Measurements from ENCODE around the gene TNFSF11. TPM values are rescaled to one million over a fixed set of nuclear protein-coding genes. Genes with fewer than 3 reads are reported as not detected.
A peak's percentile ranks its signal among the peaks of the same experiment; 100 is the strongest.

Gene TNFSF11
- polyA plus RNA-seq, 3 donors from 2014 or later, result 2.6 to 3.7 (median 2.7) TPM

DNA sequence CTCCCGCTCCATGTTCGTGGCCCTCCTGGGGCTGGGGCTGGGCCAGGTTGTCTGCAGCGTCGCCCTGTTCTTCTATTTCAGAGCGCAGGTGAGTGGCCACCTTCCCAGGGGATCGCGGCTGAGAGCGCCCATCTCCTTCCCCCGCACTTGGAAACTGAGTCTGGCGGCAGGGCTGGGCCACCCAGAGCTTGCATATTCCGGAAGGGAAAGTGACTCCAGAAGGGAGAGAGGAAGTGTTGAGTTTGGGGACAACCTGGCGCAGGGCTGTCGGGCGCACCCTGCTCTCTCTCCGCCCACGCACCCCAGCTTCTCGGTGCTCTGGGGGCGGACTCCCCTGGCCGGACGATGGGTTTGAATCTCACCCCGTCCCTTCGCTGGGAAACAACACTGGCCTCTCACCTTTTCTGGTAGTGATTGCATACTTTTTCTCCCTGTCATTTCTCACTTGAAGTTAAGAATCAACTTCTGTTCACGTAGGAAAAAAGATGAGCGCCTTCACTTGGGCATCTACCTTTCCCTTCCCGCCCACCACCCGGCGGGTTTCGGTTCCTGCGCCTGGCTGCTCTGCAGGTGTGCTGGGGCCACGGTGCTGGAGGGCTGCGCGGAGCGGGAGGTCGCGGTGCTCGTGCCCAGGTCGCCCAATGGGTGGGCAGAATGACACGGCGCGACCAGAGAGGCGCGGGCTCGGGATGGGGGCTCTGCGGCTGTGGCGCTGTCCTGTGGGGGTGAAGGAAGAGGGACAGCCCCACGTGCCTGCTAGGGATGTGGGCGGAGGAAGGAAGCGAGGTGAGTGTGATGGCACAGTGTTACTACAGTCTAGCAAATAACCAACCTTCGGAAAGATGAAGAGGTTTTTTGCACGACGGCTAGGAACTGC is 721 bp downstream of the TNFSF11 start:
- DNase-seq, result peak; percentile 44 to 63 (median 58)
- Mint-ChIP-seq H3K27ac (peak overlapping the region; percentile 52 to 81 (median 70)), H3K27me3 (ENCODE audit: low read depth in 3 of 3) (peaks cover 7 to 11% (median 10%) of the 10 kb centered on the region in 3 donors), H3K36me3 (no peaks in the 10 kb centered on the region), H3K4me1 (peaks cover 31 to 45% of the 10 kb centered on the region in 2 donors), H3K4me3 (peak overlapping the region; percentile 84 to 92 (median 89)), H3K9me3 (peaks cover 0 to 4% (median 0%) of the 10 kb centered on the region in 6 donors)

- H3K36me3 Mint-ChIP-seq, result no peaks in the 10 kb centered on the region
- no peak for DNase-seq
- H3K4me3 Mint-ChIP-seq, result peak overlapping the region; percentile 15 to 92 (median 49)
- H3K27me3 Mint-ChIP-seq (ENCODE audit: low read depth in 3 of 3), result peaks cover 7 to 11% (median 10%) of the 10 kb centered on the region in 3 donors
- H3K27ac Mint-ChIP-seq, result peak overlapping the region in 1 of 6 donors; percentile 8
- peaks cover 0 to 4% (median 0%) of the 10 kb centered on the region in 6 donors for H3K9me3 Mint-ChIP-seq
- H3K4me1 Mint-ChIP-seq, result peaks cover 41 to 58% of the 10 kb centered on the region in 2 donors
These were observed 2.0 kb downstream of the TNFSF11 start for GRCh38 chr13:42575938-42576337.

- H3K27me3 Mint-ChIP-seq (ENCODE audit: low read depth in 3 of 3), result peaks cover 9 to 14% (median 10%) of the 10 kb centered on the region in 3 donors
- H3K4me1 Mint-ChIP-seq, result peaks cover 51 to 72% of the 10 kb centered on the region in 2 donors
- DNase-seq, result peak in 1 of 3 donors; percentile 13
These were observed 3.6 kb downstream of the TNFSF11 start for GRCh38 chr13:42577538-42577937.

DNA sequence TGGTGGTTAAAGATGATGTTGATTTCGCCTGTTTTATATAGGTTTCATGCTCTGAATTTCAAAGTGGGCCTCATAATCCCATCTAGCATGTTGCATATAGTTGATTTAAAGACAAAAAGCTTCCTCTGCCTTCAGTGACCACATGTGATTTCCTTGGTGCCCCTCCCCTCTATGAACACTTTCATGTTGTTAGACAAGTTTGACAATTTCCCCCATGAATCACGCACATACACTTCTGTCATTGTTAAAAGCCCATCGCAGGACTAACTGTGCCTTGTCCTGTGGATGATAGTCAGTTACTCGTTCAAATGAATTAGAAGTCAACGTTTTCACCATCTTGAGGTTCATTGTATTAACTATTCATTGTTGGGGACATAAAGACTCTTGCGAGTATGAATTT is 6.7 kb downstream of the TNFSF11 start:
- DNase-seq, result peak; percentile 37 to 51 (median 47)
- H3K9me3 Mint-ChIP-seq, result no peaks in the 10 kb centered on the region
- peaks cover 3 to 7% (median 4%) of the 10 kb centered on the region in 3 donors for H3K27me3 Mint-ChIP-seq (ENCODE audit: low read depth in 3 of 3)
- H3K4me3 Mint-ChIP-seq, result peak overlapping the region; percentile 46 to 77 (median 68)
- peak overlapping the region; percentile 55 to 91 (median 66) for H3K27ac Mint-ChIP-seq
- H3K36me3 Mint-ChIP-seq, result no peaks in the 10 kb centered on the region
- peaks cover 33 to 59% of the 10 kb centered on the region in 2 donors for H3K4me1 Mint-ChIP-seq

More at GRCh38 chr13:42577538-42577937, 3.6 kb downstream of the TNFSF11 start:
- peak overlapping the region in 3 of 6 donors; percentile 1 to 77 (median 28) for H3K27ac Mint-ChIP-seq
- H3K36me3 Mint-ChIP-seq, result no peaks in the 10 kb centered on the region
- peak overlapping the region; percentile 6 to 60 (median 12) for H3K4me3 Mint-ChIP-seq
- H3K9me3 Mint-ChIP-seq, result peaks cover 0 to 4% (median 0%) of the 10 kb centered on the region in 6 donors

- peak; percentile 34 to 52 (median 49) for DNase-seq
- Mint-ChIP-seq H3K27me3 (ENCODE audit: low read depth in 3 of 3) (peaks cover 3 to 9% (median 4%) of the 10 kb centered on the region in 3 donors), H3K9me3 (no peaks in the 10 kb centered on the region), H3K4me3 (peak overlapping the region; percentile 44 to 77 (median 63)), H3K4me1 (peaks cover 27 to 51% of the 10 kb centered on the region in 2 donors), H3K36me3 (no peaks in the 10 kb centered on the region), H3K27ac (peak overlapping the region; percentile 55 to 91 (median 72))
These were observed 7.5 kb downstream of the TNFSF11 start for GRCh38 chr13:42581427-42581826.

DNA sequence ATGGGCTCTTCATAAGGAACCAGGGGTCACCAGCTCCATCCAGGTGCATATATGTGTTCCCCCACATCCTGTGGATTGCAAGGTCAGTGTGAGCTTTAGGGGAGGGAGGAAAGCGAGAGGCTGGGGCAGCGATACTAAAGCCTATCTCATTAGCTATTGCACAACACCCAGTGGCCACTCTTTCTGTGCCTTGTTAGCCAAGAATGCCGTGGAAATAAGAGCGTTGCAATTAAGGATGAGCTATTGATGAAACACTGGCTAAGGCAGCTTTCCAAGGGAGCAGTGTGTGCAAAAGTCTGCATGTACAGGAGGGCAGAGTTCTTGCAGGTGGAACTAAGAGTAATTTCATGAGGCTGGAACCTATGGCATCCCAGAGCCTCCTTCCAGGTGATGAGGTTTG is 17.6 kb downstream of the TNFSF11 start:
- Mint-ChIP-seq H3K36me3 (peaks cover 0 to 16% (median 0%) of the 10 kb centered on the region in 3 donors), H3K9me3 (no peaks in the 10 kb centered on the region), H3K27ac (peak overlapping the region in 1 of 6 donors; percentile 19), H3K4me3 (no peak overlapping the region), H3K27me3 (ENCODE audit: low read depth in 3 of 3) (peaks cover 0 to 7% (median 4%) of the 10 kb centered on the region in 3 donors), H3K4me1 (peaks cover 3 to 13% of the 10 kb centered on the region in 2 donors)
- no peak for DNase-seq

DNA sequence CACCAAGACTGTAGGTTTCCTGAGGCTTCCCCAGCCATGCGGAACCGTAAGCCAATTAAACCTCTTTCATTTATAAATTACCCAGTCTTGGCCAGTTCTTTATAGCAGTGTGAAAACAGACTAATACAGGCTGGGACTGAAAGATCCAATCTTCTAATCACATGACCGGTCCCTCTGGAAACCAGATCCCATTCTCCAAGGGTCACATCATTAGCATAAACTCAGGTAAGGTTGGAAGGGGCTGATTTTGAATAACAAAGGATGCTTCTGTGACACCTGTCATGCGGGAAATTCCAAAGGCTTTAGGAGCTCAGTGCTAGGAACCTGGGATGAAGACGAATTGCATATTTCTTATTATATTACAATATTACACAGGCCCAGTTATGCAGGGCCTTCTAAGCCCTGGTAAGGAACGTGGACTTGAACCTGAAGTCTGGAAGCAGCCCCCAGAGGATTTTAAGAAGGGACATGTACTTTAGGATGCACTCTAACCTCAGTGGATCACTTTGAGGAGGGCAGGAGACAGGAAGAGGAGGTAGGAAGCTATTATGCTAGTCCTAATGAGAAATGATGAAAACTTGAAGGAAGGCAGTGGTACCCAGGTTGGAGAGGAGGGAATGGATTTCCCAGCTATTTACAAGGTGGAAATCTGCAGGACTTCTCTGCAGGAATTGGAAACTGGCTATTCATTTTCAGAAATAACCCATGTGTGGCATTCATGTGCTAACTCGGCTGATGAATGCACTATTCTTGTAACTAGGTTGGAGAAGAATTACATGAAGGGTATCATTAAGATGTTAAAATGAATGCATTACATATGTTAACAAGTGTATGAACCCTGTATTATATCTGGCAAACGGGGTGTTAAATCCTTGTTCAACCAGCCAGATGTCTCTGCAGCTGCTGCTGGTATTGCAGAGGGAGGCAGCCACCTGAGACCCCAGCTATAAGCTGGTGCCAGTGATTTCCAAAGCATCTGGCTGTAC is 19.3 kb downstream of the TNFSF11 start:
- Mint-ChIP-seq H3K27me3 (ENCODE audit: low read depth in 3 of 3) (peaks cover 2 to 7% (median 4%) of the 10 kb centered on the region in 3 donors), H3K4me1 (peaks cover 3 to 13% of the 10 kb centered on the region in 2 donors), H3K36me3 (peaks cover 0 to 11% (median 0%) of the 10 kb centered on the region in 3 donors), H3K9me3 (no peaks in the 10 kb centered on the region), H3K4me3 (no peak overlapping the region), H3K27ac (no peak overlapping the region)
- no peak for DNase-seq

GRCh38 chr13:42594481-42595252 is 20.7 kb downstream of the TNFSF11 start:
- H3K4me3 Mint-ChIP-seq, result no peak overlapping the region
- peaks cover 3 to 13% of the 10 kb centered on the region in 2 donors for H3K4me1 Mint-ChIP-seq
- peak; percentile 35 to 55 (median 41) for DNase-seq
- peaks cover 2 to 7% (median 4%) of the 10 kb centered on the region in 3 donors for H3K27me3 Mint-ChIP-seq (ENCODE audit: low read depth in 3 of 3)
- peak overlapping the region in 2 of 6 donors; percentile 0 to 1 for H3K27ac Mint-ChIP-seq
- no peaks in the 10 kb centered on the region for H3K9me3 Mint-ChIP-seq
- H3K36me3 Mint-ChIP-seq, result peaks cover 0 to 8% (median 0%) of the 10 kb centered on the region in 3 donors

DNA sequence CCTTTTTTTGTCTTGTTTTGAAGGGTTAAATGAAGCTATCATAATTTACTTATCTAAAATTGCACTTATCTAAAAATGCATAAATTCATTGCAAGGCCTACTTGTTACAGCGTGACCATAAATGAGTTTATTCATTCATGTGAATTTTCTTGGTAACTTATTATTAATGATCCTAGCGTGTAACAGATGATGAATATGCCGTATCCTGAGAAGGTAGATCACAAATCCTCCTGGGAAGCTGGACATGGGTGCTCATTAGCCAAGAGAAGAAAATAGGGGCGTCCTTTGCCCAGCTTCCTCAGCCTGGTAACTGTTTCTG is 21.3 kb downstream of the TNFSF11 start:
- Mint-ChIP-seq H3K36me3 (peaks cover 0 to 8% (median 0%) of the 10 kb centered on the region in 3 donors), H3K4me3 (no peak overlapping the region), H3K27me3 (ENCODE audit: low read depth in 3 of 3) (peaks cover 2 to 7% (median 4%) of the 10 kb centered on the region in 3 donors), H3K4me1 (peaks cover 3 to 13% of the 10 kb centered on the region in 2 donors), H3K27ac (no peak overlapping the region), H3K9me3 (no peaks in the 10 kb centered on the region)
- no peak for DNase-seq

DNA sequence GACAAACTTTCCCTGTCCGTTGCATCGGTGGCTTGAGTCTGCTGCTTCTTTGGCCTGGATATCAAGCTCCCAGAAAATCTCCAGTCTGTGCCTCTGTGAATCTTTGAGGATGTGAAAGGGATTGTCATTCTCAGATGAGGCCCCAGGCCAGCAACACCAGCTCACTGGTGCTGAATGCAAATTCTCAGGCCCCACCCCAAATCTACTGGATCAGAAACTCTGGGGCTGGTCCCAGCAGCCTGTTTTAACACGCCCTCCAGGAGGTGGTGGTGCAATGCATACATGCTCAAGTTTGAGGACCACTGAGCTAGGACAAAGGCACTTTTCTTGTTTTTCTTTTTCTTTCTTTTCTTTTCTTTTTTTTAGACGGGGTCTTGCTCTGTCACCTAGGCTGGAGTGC is 23.6 kb downstream of the TNFSF11 start:
- H3K4me3 Mint-ChIP-seq, result no peak overlapping the region
- H3K4me1 Mint-ChIP-seq, result peaks cover 0 to 8% of the 10 kb centered on the region in 2 donors
- H3K27ac Mint-ChIP-seq, result no peak overlapping the region
- peaks cover 2 to 4% (median 2%) of the 10 kb centered on the region in 3 donors for H3K27me3 Mint-ChIP-seq (ENCODE audit: low read depth in 3 of 3)
- DNase-seq, result no peak
- H3K9me3 Mint-ChIP-seq, result no peaks in the 10 kb centered on the region
- peaks cover 0 to 8% (median 0%) of the 10 kb centered on the region in 3 donors for H3K36me3 Mint-ChIP-seq

DNA sequence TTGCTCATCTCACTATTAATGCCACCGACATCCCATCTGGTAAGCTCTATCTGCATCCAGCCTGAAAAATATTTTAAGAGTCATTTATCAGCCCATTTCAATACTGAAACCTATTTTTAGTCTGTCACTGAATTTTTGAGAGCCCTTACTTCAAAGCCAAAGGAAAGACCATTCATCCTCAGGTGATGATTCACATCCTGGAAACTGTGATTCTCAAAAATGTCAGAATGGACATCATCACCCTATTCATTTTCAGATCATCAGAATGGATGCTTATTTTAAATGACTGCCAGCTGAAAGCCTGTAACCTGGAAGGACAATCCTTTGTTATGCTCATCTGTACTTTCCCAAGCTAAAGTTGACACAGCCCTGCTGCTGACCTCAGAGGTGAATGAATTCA is 27.0 kb downstream of the TNFSF11 start:
- Mint-ChIP-seq H3K27me3 (ENCODE audit: low read depth in 3 of 3) (peaks cover 0 to 2% (median 2%) of the 10 kb centered on the region in 3 donors), H3K36me3 (peaks cover 0 to 4% (median 0%) of the 10 kb centered on the region in 3 donors), H3K9me3 (no peaks in the 10 kb centered on the region), H3K27ac (peak overlapping the region in 1 of 6 donors; percentile 6), H3K4me1 (peaks cover 0 to 6% of the 10 kb centered on the region in 2 donors), H3K4me3 (no peak overlapping the region)
- no peak for DNase-seq

- peaks cover 0 to 2% (median 2%) of the 10 kb centered on the region in 3 donors for H3K27me3 Mint-ChIP-seq (ENCODE audit: low read depth in 3 of 3)
These were observed 29.0 kb downstream of the TNFSF11 start for GRCh38 chr13:42602906-42603305.

More at GRCh38 chr13:42602906-42603305, 29.0 kb downstream of the TNFSF11 start:
- no peak overlapping the region for H3K4me3 Mint-ChIP-seq
- H3K4me1 Mint-ChIP-seq, result peaks cover 0 to 6% of the 10 kb centered on the region in 2 donors
- no peak overlapping the region for H3K27ac Mint-ChIP-seq
- DNase-seq, result no peak
- H3K9me3 Mint-ChIP-seq, result no peaks in the 10 kb centered on the region
- peaks cover 0 to 4% (median 0%) of the 10 kb centered on the region in 3 donors for H3K36me3 Mint-ChIP-seq
